K562 (cell line): Measurements from ENCODE around the gene TTN. TPM values are rescaled to one million over a fixed set of nuclear protein-coding genes. Genes with fewer than 3 reads are reported as not detected.

ENCODE experiments used
- ARID2 ChIP-seq: fragments of 450-650 bp; IDR thresholded peaks from 2 replicates; pipeline ENCODE4 v1.6.1; 2017; ENCODE audit warnings: antibody characterized with exemption, mild to moderate bottlenecking
- ATF1 ChIP-seq, 2 experiments: fragments of 450-650 bp in 1 of 2; IDR thresholded peaks; 2 replicates each; pipeline ENCODE4 v1.6.1; 2016; ENCODE audit warnings: missing compliant biosample characterization in 1 of 2, missing genetic modification characterization in 1 of 2
- CBFB ChIP-seq: sonication (generic); formaldehyde crosslinking; IDR thresholded peaks from 2 replicates; pipeline ENCODE4 v1.4.0; 2020; ENCODE audit warnings: mild to moderate bottlenecking, missing genetic modification reagents
- CBX1 ChIP-seq: sonication (generic); IDR thresholded peaks from 2 replicates; pipeline ENCODE4 v1.6.1; 2016; ENCODE audit warnings: antibody characterized with exemption, low read depth, mild to moderate bottlenecking
- CREB3L1 ChIP-seq: fragments of 450-650 bp; IDR thresholded peaks from 2 replicates; pipeline ENCODE4 v1.6.1; 2014; ENCODE audit warnings: low read depth, mild to moderate bottlenecking, moderate library complexity, borderline replicate concordance
- ELF2 ChIP-seq: fragments of 250-450 bp; sonication (Bioruptor Pico); IDR thresholded peaks from 2 replicates; pipeline ENCODE4 v1.5.0; 2021; ENCODE audit warnings: mild to moderate bottlenecking
- EP300 ChIP-seq: IDR thresholded peaks from 2 replicates; pipeline ENCODE4 v1.6.1; 2012; ENCODE audit warnings: low read length, improper control_type of control experiment
- EP400 ChIP-seq: fragments of 450-650 bp; IDR thresholded peaks from 2 replicates; pipeline ENCODE4 v1.6.1; 2017; ENCODE audit warnings: antibody characterized with exemption, mild to moderate bottlenecking, moderate library complexity
- FOS ChIP-seq: IDR thresholded peaks from 3 replicates; pipeline ENCODE4 v1.6.1; 2011; ENCODE audit not compliant: insufficient read length; ENCODE audit errors: extremely low read depth
- ID3 ChIP-seq, 2 experiments: fragments of 250-450 bp in 1 of 2; fragments of 450-650 bp in 1 of 2; sonication (Bioruptor Pico) in 1 of 2; IDR thresholded peaks; 2 replicates each; pipeline versions ENCODE4 v1.6.1 to v1.8.0; 2016 to 2021; ENCODE audit warnings: mild to moderate bottlenecking in 2 of 2, moderate library complexity in 2 of 2, missing compliant biosample characterization in 1 of 2, missing genetic modification characterization in 1 of 2
- JUNB ChIP-seq: fragments of 450-650 bp; formaldehyde crosslinking; conservative IDR thresholded peaks from 2 replicates; pipeline ENCODE4 v1.4.0; 2020; ENCODE audit warnings: mild to moderate bottlenecking
- KDM1A ChIP-seq, 2 experiments: fragments of 450-650 bp; IDR thresholded peaks; 2 replicates each; pipeline ENCODE4 v1.6.1; 2016; ENCODE audit warnings: mild to moderate bottlenecking in 2 of 2
- RNF2 ChIP-seq: sonication (generic); IDR thresholded peaks from 2 replicates; pipeline ENCODE4 v1.6.1; 2016
- SRSF7 ChIP-seq: fragments of 200-400 bp; formaldehyde crosslinking; optimal IDR thresholded peaks from 2 replicates; pipeline ENCODE3; 2017; ENCODE audit warnings: mild to moderate bottlenecking, low read depth, low read length
- STAT6 ChIP-seq: sonication (generic); formaldehyde crosslinking; IDR thresholded peaks from 2 replicates; pipeline ENCODE4 v1.8.1; 2023; ENCODE audit warnings: mild to moderate bottlenecking, missing genetic modification reagents
- TCF3 ChIP-seq: sonication (generic); formaldehyde crosslinking; IDR thresholded peaks from 2 replicates; pipeline ENCODE4 v1.4.0; 2020; ENCODE audit warnings: mild to moderate bottlenecking, missing genetic modification reagents
- ZBED1 ChIP-seq: IDR thresholded peaks from 2 replicates; pipeline ENCODE4 v1.6.1; 2014
- ZBTB9 ChIP-seq: fragments of 450-650 bp; formaldehyde crosslinking; IDR thresholded peaks from 2 replicates; pipeline ENCODE4 v1.4.0; 2020; ENCODE audit warnings: mild to moderate bottlenecking, moderate library complexity
- ZFPM2 ChIP-seq: fragments of 250-450 bp; sonication (Bioruptor Pico); IDR thresholded peaks from 2 replicates; pipeline ENCODE4 v1.5.1; 2022; ENCODE audit warnings: mild to moderate bottlenecking
- ZNF347 ChIP-seq: fragments of 450-650 bp; formaldehyde crosslinking; IDR thresholded peaks from 2 replicates; pipeline ENCODE4 v1.4.0; 2020; ENCODE audit warnings: low read depth, mild to moderate bottlenecking, moderate library complexity
- ZNF384 ChIP-seq: IDR thresholded peaks from 2 replicates; pipeline ENCODE4 v1.6.1; 2012; ENCODE audit warnings: low read depth, low read length, improper control_type of control experiment
- polyA plus RNA-seq, 8 experiments: library from polyadenylated mRNA; depleted of rRNA in 4 of 8; stranded (reverse) in 5 of 8; unstranded in 3 of 8; fragments of >200 nt; fragmentation: Nextera tagmentation in 2 of 8; fragmentation: Illumina TruSeq in 1 of 8; extraction: Ambion mirVana in 2 of 8; extraction: Trizol in 1 of 8; gene quantifications; 2 replicates each; pipeline versions ENCODE4 v1.2.1 to v1.2.3, GENCODE V29; 2011 to 2014; ENCODE audit warnings: inconsistent platforms in 1 of 8, missing spikeins in 1 of 8
- total RNA-seq, 7 experiments: library from RNA; depleted of rRNA in 6 of 7; stranded (reverse); fragments of >200 nt in 6 of 7; fragmentation: Illumina TruSeq in 2 of 7; extraction: Trizol in 2 of 7; gene quantifications; 2 replicates each; pipeline versions ENCODE4 v1.2.1 to v1.2.3, GENCODE V29; 2011 to 2021; ENCODE audit warnings: low replicate concordance in 1 of 7

The TTN gene
- total and polyA plus RNA-seq, 9 of the 15 experiments (the other 6 are each of a cell fraction or from before 2014, with no cell fraction given): under 0.01 to 0.20 (median 0.04) TPM; not detected in 1

GRCh38 chr2:178478439-178479274, 328.6 kb downstream of the TTN start, which contains the start of gene FKBP7 (continued):
- no peak for TF ChIP-seq SRSF7
- 0 out of 2 replicates have a peak, but pooled peaks have one; percentile 36 for TF ChIP-seq ZBED1
- 0 out of 2 replicates have a peak, but pooled peaks have one; percentile 55 for TF ChIP-seq ELF2 (CRISPR knock-in tag)
- TF ChIP-seq CREB3L1: peak; percentile 96
- no peak for TF ChIP-seq ZNF347
- no peak for TF ChIP-seq ZFPM2 (CRISPR knock-in tag)
- 0 out of 2 replicates have a peak, but pooled peaks have one; percentile 8 for TF ChIP-seq ARID2
- 0 out of 2 replicates have a peak, but pooled peaks have one; percentile 17 for TF ChIP-seq RNF2
- TF ChIP-seq EP400: peak; percentile 93
- no peak for TF ChIP-seq ID3 (CRISPR knock-in tag; IDR thresholded peaks at IDR 0.05)
- 0 out of 2 replicates have a peak, but pooled peaks have one; percentile 30 for TF ChIP-seq ID3 (tag; IDR thresholded peaks at IDR 0.05)
- 0 out of 2 replicates have a peak, but pooled peaks have one; percentile 60 for TF ChIP-seq ZBTB9
- peak; percentile 92 for TF ChIP-seq CBFB (CRISPR knock-in tag)
- TF ChIP-seq KDM1A (IDR thresholded peaks at IDR 0.05): peak; percentile 57 to 72; a peak in 1 of 4 replicates
- TF ChIP-seq STAT6 (CRISPR knock-in tag): no peak
- peak; percentile 58 for TF ChIP-seq CBX1
- TF ChIP-seq EP300: peak; percentile 25; the same call in 1 of the 2 replicates
- 0 out of 2 replicates have a peak, but pooled peaks have one; percentile 10 for TF ChIP-seq TCF3
- TF ChIP-seq JUNB (CRISPR knock-in tag): no peak
- no peak for TF ChIP-seq FOS
- peak; percentile 51 for TF ChIP-seq ATF1 (CRISPR knock-in tag; IDR thresholded peaks at IDR 0.05)
- peak; percentile 96 for TF ChIP-seq ATF1 (tag; IDR thresholded peaks at IDR 0.05)
- TF ChIP-seq ZNF384: 0 out of 2 replicates have a peak, but pooled peaks have one; percentile 40
